Measurements from ENCODE around the gene APOD.

DNA sequence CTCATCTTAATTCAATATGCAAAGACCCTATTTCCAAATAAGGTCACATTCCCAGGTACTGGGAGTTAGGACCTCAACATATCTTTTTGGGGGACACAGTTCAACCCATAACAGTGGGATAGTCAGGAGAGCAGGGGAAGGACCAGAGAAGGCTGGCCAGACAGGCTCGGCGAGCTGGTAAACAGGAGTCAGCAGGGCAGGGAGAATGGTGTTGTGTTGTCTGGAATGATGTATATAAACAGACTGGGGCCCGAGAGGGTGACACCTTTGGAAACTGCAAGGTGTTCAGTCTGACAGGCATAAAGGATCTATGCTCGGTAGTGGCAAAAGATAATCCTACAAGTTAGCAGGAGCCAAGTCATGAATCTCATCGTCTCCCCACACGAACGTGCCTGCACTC, 30.5 kb downstream of the APOD start:
- TF ChIP-seq, protein P1, sequence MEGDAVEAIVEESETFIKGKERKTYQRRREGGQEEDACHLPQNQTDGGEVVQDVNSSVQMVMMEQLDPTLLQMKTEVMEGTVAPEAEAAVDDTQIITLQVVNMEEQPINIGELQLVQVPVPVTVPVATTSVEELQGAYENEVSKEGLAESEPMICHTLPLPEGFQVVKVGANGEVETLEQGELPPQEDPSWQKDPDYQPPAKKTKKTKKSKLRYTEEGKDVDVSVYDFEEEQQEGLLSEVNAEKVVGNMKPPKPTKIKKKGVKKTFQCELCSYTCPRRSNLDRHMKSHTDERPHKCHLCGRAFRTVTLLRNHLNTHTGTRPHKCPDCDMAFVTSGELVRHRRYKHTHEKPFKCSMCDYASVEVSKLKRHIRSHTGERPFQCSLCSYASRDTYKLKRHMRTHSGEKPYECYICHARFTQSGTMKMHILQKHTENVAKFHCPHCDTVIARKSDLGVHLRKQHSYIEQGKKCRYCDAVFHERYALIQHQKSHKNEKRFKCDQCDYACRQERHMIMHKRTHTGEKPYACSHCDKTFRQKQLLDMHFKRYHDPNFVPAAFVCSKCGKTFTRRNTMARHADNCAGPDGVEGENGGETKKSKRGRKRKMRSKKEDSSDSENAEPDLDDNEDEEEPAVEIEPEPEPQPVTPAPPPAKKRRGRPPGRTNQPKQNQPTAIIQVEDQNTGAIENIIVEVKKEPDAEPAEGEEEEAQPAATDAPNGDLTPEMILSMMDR (conservative IDR thresholded peaks at IDR 0.05) = no peak
- no peak for TF ChIP-seq ZFX (IDR thresholded peaks at IDR 0.05)

All from C4-2B (cell line).